WTC11 (cell line): Measurements from ENCODE around the gene GAS6. TPM values are rescaled to one million over a fixed set of nuclear protein-coding genes. Genes with fewer than 3 reads are reported as not detected.

Experiments
- ATAC-seq: fragments of 200-7000 bp; cut with Tn5 transposase; 2 replicates; pipeline ENCODE4 v1.10.0; 2021; ENCODE audit warnings: mild to moderate bottlenecking, moderate library complexity
- CTCF ChIA-PET: fragments of 300-600 bp; sonication (Branson Sonifier 250); formaldehyde crosslinking; loops from one replicate; lab custom pipeline; 2021; ENCODE audit warnings: antibody characterized with exemption; lab: Charles Lee
- POLR2A ChIA-PET: fragments of 350-600 bp; sonication (Branson Sonifier 250); formaldehyde crosslinking; loops from one replicate; lab custom pipeline; 2021; ENCODE audit warnings: antibody characterized with exemption; lab: Charles Lee
- DNase-seq: peaks from one replicate; pipeline ENCODE4 v3.0.0; 2021; ENCODE audit warnings: low spot score
- H3K27ac Mint-ChIP-seq: 2 replicates; pipeline ENCODE4 v1.8.0; 2021; ENCODE audit warnings: mixed read lengths
- H3K27me3 Mint-ChIP-seq: 2 replicates; pipeline ENCODE4 v1.8.0; 2021; ENCODE audit warnings: low read depth, mild to moderate bottlenecking, moderate library complexity, mixed read lengths
- H3K36me3 Mint-ChIP-seq: 2 replicates; pipeline ENCODE4 v1.8.0; 2021; ENCODE audit warnings: mixed read lengths
- H3K4me1 Mint-ChIP-seq: 2 replicates; pipeline ENCODE4 v1.8.0; 2022; ENCODE audit warnings: mixed read lengths
- H3K4me3 Mint-ChIP-seq: 2 replicates; pipeline ENCODE4 v1.8.0; 2021; ENCODE audit warnings: mild to moderate bottlenecking, moderate library complexity, mixed read lengths
- H3K9me3 Mint-ChIP-seq: 2 replicates; pipeline ENCODE4 v1.8.0; 2021; ENCODE audit warnings: mixed read lengths
- ARID4B ChIP-seq: sonication (generic); formaldehyde crosslinking; IDR thresholded peaks from 2 replicates; pipeline ENCODE4 v1.8.0; 2023; ENCODE audit warnings: missing genetic modification reagents, mild to moderate bottlenecking, borderline replicate concordance
- ATF1 ChIP-seq: sonication (generic); formaldehyde crosslinking; IDR thresholded peaks from 2 replicates; pipeline ENCODE4 v1.8.1; 2023; ENCODE audit warnings: mild to moderate bottlenecking, moderate library complexity, missing genetic modification reagents
- ATF2 ChIP-seq: sonication (generic); formaldehyde crosslinking; IDR thresholded peaks from 2 replicates; pipeline ENCODE4 v1.8.1; 2022; ENCODE audit warnings: low read depth, missing genetic modification reagents, borderline replicate concordance
- ATF6 ChIP-seq: sonication (generic); formaldehyde crosslinking; IDR thresholded peaks from 2 replicates; pipeline ENCODE4 v1.8.1; 2023; ENCODE audit warnings: mild to moderate bottlenecking, missing genetic modification reagents
- CREB1 ChIP-seq: sonication (generic); formaldehyde crosslinking; IDR thresholded peaks from 2 replicates; pipeline ENCODE4 v1.8.0; 2023; ENCODE audit warnings: mild to moderate bottlenecking, missing genetic modification reagents
- E2F4 ChIP-seq: sonication (generic); formaldehyde crosslinking; IDR thresholded peaks from 2 replicates; pipeline ENCODE4 v1.8.1; 2022; ENCODE audit warnings: low read depth, mild to moderate bottlenecking, moderate library complexity, missing genetic modification reagents, borderline replicate concordance
- E2F5 ChIP-seq: sonication (generic); formaldehyde crosslinking; IDR thresholded peaks from 2 replicates; pipeline ENCODE4 v1.8.1; 2022; ENCODE audit warnings: mild to moderate bottlenecking, moderate library complexity, missing genetic modification reagents
- ELF4 ChIP-seq: sonication (generic); formaldehyde crosslinking; IDR thresholded peaks from 2 replicates; pipeline ENCODE4 v1.8.1; 2022; ENCODE audit warnings: low read depth, mild to moderate bottlenecking, moderate library complexity, missing genetic modification reagents
- EMX1 ChIP-seq: fragments of 250-450 bp; sonication (Bioruptor Pico); IDR thresholded peaks from 2 replicates; pipeline ENCODE4 v1.8.0; 2021; ENCODE audit warnings: mild to moderate bottlenecking
- ERG ChIP-seq: fragments of 250-450 bp; sonication (Bioruptor Pico); IDR thresholded peaks from 2 replicates; pipeline ENCODE4 v1.8.0; 2021; ENCODE audit warnings: mild to moderate bottlenecking
- FOXJ3 ChIP-seq: sonication (generic); formaldehyde crosslinking; IDR thresholded peaks from 2 replicates; pipeline ENCODE4 v1.9.0; 2021; ENCODE audit warnings: missing genetic modification reagents, mild to moderate bottlenecking, borderline replicate concordance
- JAZF1 ChIP-seq: fragments of 250-450 bp; sonication (Bioruptor Pico); IDR thresholded peaks from 2 replicates; pipeline ENCODE4 v1.9.0; 2021; ENCODE audit warnings: moderate library complexity, mild to moderate bottlenecking, inconsistent platforms
- JUN ChIP-seq: sonication (generic); formaldehyde crosslinking; IDR thresholded peaks from 2 replicates; pipeline ENCODE4 v1.8.0; 2023; ENCODE audit warnings: mild to moderate bottlenecking, missing genetic modification reagents
- KAT7 ChIP-seq: sonication (generic); formaldehyde crosslinking; IDR thresholded peaks from 2 replicates; pipeline ENCODE4 v1.8.1; 2023; ENCODE audit warnings: missing genetic modification reagents, mild to moderate bottlenecking, borderline replicate concordance
- PREB ChIP-seq: sonication (generic); formaldehyde crosslinking; IDR thresholded peaks from 2 replicates; pipeline ENCODE4 v1.8.1; 2022; ENCODE audit warnings: mild to moderate bottlenecking, missing genetic modification reagents, moderate library complexity, borderline replicate concordance
- SOX15 ChIP-seq: fragments of 250-450 bp; sonication (Bioruptor Pico); IDR thresholded peaks from 2 replicates; pipeline ENCODE4 v1.9.0; 2021; ENCODE audit warnings: mild to moderate bottlenecking
- SP1 ChIP-seq: sonication (generic); formaldehyde crosslinking; conservative IDR thresholded peaks from 2 replicates; pipeline ENCODE4 v1.8.1; 2022; ENCODE audit warnings: missing genetic modification reagents
- TEAD4 ChIP-seq: sonication (generic); formaldehyde crosslinking; IDR thresholded peaks from 2 replicates; pipeline ENCODE4 v1.8.0; 2022; ENCODE audit warnings: mild to moderate bottlenecking, missing genetic modification reagents
- ZNF121 ChIP-seq: sonication (generic); formaldehyde crosslinking; IDR thresholded peaks from 2 replicates; pipeline ENCODE4 v1.8.0; 2023; ENCODE audit warnings: missing genetic modification reagents
- ZNF219 ChIP-seq: sonication (generic); formaldehyde crosslinking; IDR thresholded peaks from 2 replicates; pipeline ENCODE4 v1.8.0; 2023; ENCODE audit warnings: missing genetic modification reagents, mild to moderate bottlenecking, borderline replicate concordance
- ZNF232 ChIP-seq: sonication (generic); formaldehyde crosslinking; IDR thresholded peaks from 2 replicates; pipeline ENCODE4 v1.8.0; 2022; ENCODE audit warnings: mild to moderate bottlenecking, missing genetic modification reagents
- ZNF263 ChIP-seq: sonication (generic); formaldehyde crosslinking; IDR thresholded peaks from 2 replicates; pipeline ENCODE4 v1.8.1; 2022; ENCODE audit warnings: low read depth, mild to moderate bottlenecking, moderate library complexity, missing genetic modification reagents
- total RNA-seq: library from RNA; stranded (reverse); gene quantifications from 3 replicates; pipeline ENCODE4 v1.2.3, GENCODE V29; 2021

Gene GAS6
- total RNA-seq, 1 experiment from 2014 or later: 29.4 TPM

GRCh38 chr13:113813070-113813748 lies 50.7 kb downstream of the GAS6 start:
- ChIA-PET POLR2A (no interaction called here), CTCF (interaction anchor here (0.6 to 1.4 kb wide), 4 partner anchors 11 to 134 kb away, joined by 3 to 5 read pairs (median 4); no protein-coding TSS in a partner anchor)
- peaks cover 6% of the 10 kb centered on the region for H3K4me1 Mint-ChIP-seq
- DNase-seq (no peak), ATAC-seq (no peak)
- no peaks in the 10 kb centered on the region; the same call in 1 of the 2 replicates for H3K27me3 Mint-ChIP-seq
- TF ChIP-seq JAZF1 (no peak), SOX15 (no peak), ARID4B (CRISPR knock-in tag) (no peak), ATF6 (CRISPR knock-in tag) (no peak), ZNF232 (CRISPR knock-in tag) (no peak), CREB1 (no peak), ZNF121 (CRISPR knock-in tag) (no peak), SP1 (CRISPR knock-in tag) (no peak), EMX1 (no peak), KAT7 (no peak), JUN (no peak), TEAD4 (CRISPR knock-in tag) (no peak), ZNF263 (CRISPR knock-in tag) (no peak), E2F4 (CRISPR knock-in tag) (no peak), PREB (CRISPR knock-in tag) (no peak)
- H3K27ac Mint-ChIP-seq: no peak overlapping the region
- no peak overlapping the region for H3K4me3 Mint-ChIP-seq
- peaks cover 4% of the 10 kb centered on the region; the same call in 1 of the 2 replicates for H3K36me3 Mint-ChIP-seq
- peaks cover 10% of the 10 kb centered on the region for H3K9me3 Mint-ChIP-seq

GRCh38 chr13:113812178-113813040 lies 51.5 kb downstream of the GAS6 start:
- ChIA-PET POLR2A (no interaction called here), CTCF (interaction anchor here (0.8 to 1.3 kb wide), 3 partner anchors 10 to 135 kb away, joined by 3 to 4 read pairs (median 3); no protein-coding TSS in a partner anchor)
- Mint-ChIP-seq H3K9me3 (peaks cover 15% of the 10 kb centered on the region), H3K4me1 (peaks cover 4% of the 10 kb centered on the region), H3K27ac (no peak overlapping the region), H3K27me3 (no peaks in the 10 kb centered on the region; the same call in 1 of the 2 replicates), H3K4me3 (no peak overlapping the region), H3K36me3 (peaks cover 9% of the 10 kb centered on the region)
- ATAC-seq (no peak), DNase-seq (no peak)
- TF ChIP-seq ELF4 (CRISPR knock-in tag) (no peak), E2F5 (no peak), ATF2 (CRISPR knock-in tag) (no peak), ATF1 (no peak), FOXJ3 (CRISPR knock-in tag) (no peak), ZNF219 (no peak), ERG (CRISPR knock-in tag) (no peak)
